GM21381 (cell line): ENCODE data around the gene MLN.

ENCODE experiments used
- ATAC-seq: cut with Tn5 transposase; IDR thresholded peaks from one replicate; pipeline ENCODE4 v1.9.1; 2021; ENCODE audit warnings: mild to moderate bottlenecking, moderate library complexity; ENCODE audit not compliant: unreplicated experiment

Gene MLN

DNA sequence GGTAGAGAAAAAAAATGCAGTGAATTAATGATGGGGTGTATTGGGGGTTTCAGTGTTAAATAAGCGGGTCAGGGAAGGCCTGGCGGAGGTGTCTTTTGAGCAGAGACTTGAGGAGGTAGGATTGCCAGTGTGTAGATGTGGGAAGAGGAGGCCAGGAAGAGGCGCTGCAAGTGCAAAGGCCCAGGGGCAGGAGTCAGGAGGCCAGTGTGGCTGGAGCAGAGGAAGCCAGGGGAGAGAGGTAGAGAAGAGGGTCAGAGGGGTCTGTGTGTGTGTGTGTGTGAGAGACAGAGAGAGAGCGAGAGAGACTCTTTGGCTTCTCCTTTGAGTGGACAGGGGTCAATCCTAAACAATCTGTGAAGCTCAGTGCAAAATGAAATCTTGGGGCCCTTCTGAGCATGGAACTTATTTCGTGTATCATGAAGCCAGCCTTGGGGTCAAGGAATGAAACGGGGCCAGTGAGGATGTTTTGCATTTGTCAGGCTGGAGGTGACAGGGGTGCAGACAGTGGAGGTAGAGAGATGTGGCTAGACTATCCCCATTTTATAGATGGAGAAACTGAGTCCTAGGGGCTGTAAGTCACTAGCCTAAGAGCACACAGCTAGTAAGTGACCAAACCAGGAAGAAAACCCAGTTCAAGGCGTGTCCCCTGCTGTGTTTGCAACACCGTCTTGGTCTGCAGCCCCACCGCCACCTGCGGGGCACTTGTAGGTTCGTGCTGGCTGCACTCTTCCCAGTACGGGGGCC lies 47.4 kb downstream of the MLN start:
- no peak for ATAC-seq

DNA sequence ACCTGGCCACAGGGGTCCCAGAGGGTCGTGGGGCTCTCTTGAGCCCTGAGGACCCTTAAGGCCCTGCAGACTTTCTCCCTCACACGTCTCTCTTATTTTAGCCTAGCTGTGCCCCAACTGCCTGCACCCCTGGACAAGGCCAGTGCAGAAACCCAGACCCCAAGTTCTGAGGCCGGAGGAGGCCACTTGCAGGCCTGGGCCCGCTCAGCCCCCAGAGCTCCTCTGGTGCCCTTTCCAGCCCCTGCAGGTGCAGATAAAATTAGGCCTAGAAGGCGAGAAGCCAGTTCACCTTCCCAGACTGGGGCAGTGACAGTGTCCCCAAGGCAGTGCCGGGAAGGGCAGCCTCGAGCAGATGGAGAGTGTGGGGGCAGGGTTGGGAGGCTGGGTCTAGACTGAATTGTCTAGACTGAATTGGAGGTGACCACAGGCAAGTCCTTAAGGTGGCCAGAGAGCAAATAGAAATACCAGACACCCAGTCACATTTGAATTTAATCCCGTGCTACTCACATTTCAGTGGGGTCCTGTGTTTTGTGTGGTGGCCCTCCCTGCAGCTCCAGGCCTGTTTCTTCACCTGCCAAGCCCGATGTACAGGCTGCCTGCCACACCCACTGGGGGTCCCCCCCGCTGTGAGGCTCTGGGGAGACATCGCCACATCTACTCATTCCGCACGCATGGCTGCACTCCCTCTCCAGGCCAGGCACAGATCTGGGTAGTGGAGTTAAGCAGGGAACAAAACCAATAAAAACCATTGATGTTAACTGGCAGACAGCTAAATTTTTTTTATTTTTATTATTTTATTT lies 48.5 kb downstream of the MLN start:
- no peak for ATAC-seq

DNA sequence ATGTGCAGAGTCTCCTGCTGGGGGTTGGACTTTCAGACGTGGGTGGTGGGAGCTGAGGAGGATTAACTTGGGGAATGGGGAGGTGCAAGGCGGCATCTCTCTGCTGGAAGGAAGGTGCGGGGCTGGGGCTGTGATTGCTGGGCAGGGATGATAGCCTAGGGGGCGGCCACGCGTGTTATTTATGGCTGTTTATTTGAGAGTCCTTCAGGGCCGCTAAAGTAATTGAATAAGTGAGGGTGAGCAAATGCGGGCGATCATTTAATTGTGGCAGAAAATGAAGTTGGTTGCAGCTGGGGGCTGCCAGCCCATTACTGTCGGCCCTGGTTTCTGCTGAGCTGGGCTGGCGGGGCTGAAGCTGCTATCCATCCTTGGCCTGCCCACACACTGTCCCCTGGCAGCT lies 49.6 kb downstream of the MLN start:
- ATAC-seq: no peak

DNA sequence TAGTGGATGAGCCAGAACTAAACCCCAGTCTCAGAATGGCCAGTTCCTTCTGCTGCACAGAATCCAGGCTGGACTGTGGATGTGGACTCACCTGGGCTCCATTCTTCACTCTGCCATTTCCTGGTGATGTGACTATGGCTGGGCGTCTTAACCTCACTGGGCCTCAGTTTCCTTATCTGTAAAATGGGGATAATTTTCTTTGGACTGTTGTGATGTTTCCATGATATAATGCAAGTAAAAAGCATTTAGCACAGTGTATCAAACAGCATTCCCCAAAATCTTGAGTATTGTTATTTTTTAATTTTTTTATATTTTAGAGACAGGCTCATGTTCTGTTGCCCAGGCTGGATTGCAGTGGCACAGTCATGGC lies 51.2 kb downstream of the MLN start:
- ATAC-seq: no peak

DNA sequence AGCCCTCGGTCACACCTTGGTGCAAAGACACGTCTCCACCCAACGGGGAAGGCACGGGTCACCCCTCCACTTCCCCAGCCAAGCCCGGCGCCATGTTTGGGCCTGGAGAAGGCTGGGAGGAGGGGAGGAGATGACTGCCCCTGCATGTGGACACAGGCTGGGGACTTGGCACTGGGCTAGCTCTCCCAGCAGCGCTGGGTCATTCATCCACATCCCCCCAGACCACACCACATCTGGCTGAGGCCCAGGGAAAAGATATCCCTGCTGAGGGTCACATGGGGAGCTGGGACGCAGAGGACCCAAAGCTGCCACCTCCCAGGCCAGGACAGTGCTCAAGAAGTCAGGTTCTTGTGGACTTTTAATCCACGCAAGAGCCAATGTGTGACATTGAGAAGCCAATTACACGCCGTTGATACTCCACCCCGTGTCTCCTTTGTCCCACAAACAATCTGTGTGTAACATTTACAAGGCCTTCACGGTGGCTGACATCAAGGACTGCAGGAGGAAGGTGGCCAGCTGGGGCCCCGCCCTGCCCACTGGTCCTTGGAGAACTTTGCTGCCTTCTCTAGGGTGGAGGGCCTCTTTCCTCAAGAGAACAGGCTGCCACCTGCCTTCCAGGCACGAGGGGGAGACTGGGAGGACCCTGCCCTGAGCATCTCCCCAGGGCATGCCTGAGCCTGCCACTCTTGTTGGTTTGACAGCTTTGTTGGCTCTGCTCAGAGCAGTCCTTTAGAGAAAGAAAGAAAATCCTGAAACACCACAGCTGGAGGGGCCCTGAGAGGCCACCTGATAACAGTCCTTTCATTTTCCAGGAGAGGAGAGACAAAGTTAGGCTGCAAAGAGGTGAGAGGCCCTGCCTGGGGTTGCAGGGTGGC lies 51.8 kb downstream of the MLN start:
- no peak for ATAC-seq

DNA sequence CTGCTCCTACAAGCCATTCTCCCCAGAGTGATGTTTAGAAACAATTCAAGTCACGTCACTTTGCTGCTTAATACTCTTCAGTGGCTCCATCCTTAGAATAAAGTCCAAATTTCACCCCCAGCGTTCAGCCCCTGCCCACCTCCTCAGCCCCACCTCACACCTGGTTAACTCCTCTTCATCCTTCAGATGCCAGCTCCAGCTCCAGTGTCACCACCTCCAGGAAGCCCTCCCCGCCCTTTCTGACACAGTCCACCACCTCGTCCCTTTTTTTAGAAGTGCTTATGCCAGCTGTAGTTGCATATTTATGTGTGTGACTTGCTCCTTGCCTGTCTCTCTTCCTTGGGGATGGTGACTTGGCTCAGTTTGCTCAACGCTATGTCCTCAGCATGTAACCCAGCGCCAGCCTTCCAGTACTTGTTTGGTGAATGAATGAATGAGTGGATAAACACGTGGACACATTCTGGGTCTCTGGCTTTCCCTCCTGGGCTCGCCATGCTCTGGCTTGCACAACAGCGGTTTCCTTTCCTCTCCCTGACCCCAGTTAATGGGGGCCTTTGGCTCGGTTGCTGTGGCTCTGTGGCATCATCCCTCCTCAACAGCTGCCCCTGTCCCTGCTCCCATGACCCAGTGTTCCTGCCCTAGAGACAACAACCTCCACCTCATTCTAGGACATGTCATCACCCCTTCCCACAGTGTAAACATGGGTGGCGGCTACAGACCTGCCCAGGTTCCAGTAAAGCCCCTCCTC lies 53.4 kb downstream of the MLN start:
- ATAC-seq: no peak

DNA sequence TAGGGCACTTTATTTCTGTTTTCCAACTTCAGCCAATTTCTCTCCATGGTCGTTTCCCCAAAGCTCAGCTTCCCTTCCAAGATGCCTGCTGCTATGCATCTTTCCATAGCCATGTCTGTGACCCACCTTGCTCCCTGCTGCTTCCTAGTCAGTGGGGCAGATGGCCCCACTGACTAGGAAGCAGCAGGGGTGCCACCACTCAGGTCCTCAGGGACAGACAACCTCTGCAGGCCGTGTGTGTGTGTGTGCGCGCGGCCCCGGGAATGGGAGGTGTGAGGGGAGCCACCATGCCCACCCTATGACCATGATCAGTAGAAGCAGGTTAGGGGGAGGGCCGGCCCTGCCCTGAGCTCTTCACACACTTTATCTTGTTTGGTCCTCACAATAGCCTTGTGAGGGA lies 54.4 kb downstream of the MLN start:
- no peak for ATAC-seq

DNA sequence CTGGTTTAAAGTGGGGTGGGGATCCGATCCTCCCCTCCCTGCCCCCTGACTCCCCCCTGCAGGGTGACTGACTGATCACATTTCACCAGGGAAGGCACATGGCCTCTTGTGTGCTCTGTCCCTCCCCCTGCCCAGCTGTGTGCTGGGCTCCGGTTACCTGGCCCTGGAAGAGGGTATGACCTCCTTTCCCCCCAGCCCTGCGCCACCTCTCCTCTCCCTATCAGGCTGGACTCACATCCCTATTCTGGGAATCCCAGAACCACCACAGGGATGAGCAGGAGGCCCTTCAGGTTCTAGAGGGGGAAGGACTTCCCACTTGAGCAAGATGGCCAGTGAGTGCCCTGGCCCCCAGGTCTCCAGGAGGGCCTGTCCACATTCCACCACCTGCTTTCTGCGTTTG lies 55.0 kb downstream of the MLN start:
- no peak for ATAC-seq

DNA sequence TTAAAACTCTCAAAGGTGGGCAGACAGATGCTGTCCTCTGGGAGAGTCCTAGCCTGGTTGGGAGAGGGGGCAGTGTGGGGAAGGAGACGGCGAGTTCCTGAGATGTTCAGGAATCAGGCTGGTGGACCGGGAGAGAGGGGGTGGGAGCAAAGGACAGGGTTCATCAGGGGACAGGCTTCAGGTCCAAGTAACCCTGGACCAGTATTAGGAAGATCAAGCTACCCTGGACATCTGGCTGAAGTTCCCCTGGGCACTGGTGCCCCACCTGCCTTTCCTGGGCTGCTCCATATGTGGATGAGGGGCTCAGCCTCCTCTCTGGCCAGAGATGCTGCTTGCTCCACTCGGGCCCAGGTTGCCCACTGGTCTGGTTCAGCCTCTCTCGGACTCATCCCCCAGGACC lies 56.0 kb downstream of the MLN start:
- no peak for ATAC-seq

DNA sequence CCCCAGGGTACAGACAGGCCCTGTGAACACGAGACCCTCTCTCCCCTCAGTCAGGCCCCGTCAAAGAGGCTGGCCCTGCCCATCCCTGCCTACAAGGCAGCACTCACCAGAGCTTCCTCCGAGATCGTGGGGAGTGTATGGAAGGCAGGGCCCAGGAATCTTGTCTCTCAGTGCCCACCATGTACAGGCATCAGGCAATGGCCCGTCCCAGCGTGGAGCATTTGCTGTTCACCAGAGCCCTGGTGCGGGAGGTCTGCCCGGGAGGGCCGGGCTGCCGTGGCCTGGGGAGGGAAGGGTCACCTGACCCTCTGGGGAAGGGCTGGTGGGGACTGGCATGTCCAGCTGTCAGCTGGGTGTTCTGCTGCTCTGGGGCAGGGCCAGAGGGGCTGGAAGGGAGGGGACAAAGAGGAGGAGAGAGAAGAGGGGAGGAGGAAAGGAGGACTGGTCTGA lies 57.1 kb downstream of the MLN start, which contains the start of gene IP6K3:
Gene IP6K3, minus strand, starts transcription at position 255 of the 450 bp plus-strand sequence. CDS start 11,429 bp downstream, outside the sequence.
- ATAC-seq: no peak

DNA sequence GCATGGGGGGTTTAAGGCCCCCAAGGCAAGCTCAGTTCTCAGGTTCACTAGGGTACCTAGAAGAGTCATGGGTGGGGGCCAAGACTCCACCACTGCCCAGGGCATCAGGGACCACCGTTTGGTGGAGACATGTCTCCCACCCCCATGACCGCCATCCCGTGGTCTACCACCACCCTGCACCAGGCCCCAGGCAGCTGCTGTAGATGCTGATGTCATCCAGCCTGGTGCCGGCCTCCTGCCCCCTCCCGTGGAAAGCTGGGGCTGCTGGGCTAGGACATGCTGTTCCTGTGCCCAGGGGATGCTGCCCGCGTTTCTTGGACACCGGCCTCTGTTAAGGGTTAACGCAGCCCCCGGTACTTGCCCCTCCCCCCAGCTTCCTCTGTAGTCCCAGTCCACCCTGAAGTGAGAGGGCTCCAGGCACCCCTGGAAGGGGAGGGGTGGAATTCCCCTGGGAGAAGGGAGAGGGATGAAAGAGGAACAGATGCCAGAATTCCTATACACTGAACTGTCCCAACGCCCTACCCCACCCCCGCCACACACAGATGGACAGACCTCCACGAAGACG lies 57.7 kb downstream of the MLN start:
- no peak for ATAC-seq

DNA sequence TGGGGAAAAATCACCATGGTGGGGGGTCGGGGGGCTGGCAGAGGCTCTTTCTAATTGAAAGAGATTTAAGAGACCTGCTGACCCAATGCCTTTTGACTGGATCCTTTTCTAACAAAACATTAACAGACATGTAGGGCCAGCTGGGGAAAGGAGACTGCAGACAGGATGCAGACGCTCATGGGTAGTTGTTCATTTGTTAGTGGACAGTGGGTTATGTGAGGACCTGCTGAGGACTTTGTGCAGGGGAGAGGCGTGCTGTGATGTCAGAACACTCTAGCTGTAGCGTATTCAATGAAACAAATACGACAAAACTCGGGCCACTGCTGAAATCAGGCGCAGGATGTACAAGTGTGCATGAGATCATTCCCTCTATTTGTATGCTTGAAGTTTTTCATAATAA lies 58.3 kb downstream of the MLN start:
- ATAC-seq: no peak

DNA sequence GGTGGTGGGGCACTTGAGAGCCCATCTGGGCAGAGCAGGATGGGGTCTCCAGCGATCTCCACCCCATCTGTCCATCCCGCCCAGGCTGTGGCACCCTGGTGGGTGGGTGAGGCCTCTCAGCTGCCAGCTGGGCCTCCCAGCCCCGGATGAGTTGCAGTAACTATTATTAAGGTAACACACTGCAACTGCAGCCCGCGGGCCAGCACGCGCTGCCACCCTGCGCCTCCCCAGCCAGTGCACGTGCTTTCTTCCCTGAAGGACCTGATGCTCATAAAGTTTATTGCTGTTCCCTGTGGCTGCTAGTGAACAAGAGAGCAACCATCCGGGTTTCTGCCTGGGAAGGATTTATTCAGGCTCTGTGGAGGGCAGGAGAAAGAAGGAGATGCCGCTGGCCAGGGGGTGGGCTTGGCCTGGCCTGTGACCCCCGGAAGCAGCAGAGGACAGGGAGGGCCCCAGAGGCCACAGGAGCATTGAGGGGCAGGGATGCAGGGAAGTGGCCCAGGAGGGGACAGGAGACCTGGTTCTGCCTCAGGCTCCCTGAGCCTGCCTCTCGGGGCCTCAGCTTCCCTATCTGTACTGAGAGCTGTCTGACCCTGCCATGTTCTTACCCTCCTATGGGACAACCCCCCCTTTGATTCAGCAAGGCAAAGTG lies 58.8 kb downstream of the MLN start:
- no peak for ATAC-seq
